Lung (tissue), 12 donors: Measurements from ENCODE around the gene ADGRA1. TPM values are rescaled to one million over a fixed set of nuclear protein-coding genes. Genes with fewer than 3 reads are reported as not detected.

ENCODE experiments used
- ATAC-seq: fragments of 200-7000 bp; cut with Tn5 transposase; one replicate; pipeline ENCODE4 v1.9.1; 2020; ENCODE audit warnings: moderate number of reproducible peaks; ENCODE audit not compliant: insufficient read depth, low FRiP score
- DNase-seq, 3 donors: peaks; one replicate each; pipeline ENCODE4 v3.0.0-alpha.2; 2013 to 2017
- H3K27ac ChIP-seq, 2 donors: one replicate each; pipeline ENCODE4 v1.5.1; 2013; ENCODE audit warnings: mild to moderate bottlenecking in 2 of 2, moderate library complexity in 2 of 2, control low read depth in 1 of 2, inconsistent platforms in 1 of 2, low read depth in 1 of 2, low read length in 1 of 2
- H3K27me3 ChIP-seq, 3 donors: one replicate each; pipeline ENCODE4 v1.5.1; 2013; ENCODE audit warnings: low read length in 2 of 3; ENCODE audit not compliant: control insufficient read depth in 3 of 3, insufficient read depth in 3 of 3
- H3K36me3 ChIP-seq, 4 donors: one replicate each; pipeline ENCODE4 v1.5.1; 2013; ENCODE audit warnings: low read length in 4 of 4, mild to moderate bottlenecking in 1 of 4, moderate library complexity in 1 of 4; ENCODE audit not compliant: control insufficient read depth in 4 of 4, insufficient read depth in 4 of 4
- H3K4me1 ChIP-seq, 5 donors: one replicate each; pipeline ENCODE4 v1.5.1; 2013; ENCODE audit warnings: low read length in 5 of 5, mild to moderate bottlenecking in 2 of 5, moderate library complexity in 1 of 5; ENCODE audit not compliant: control insufficient read depth in 5 of 5, insufficient read depth in 5 of 5
- H3K4me3 ChIP-seq: one replicate; pipeline ENCODE4 v1.5.1; 2013; ENCODE audit warnings: mild to moderate bottlenecking, control low read depth, moderate library complexity
- H3K9ac ChIP-seq, 2 donors: one replicate each; pipeline ENCODE4 v1.5.1; 2013; ENCODE audit warnings: low read length in 2 of 2, control low read depth in 1 of 2; ENCODE audit not compliant: insufficient read depth in 1 of 2
- H3K9me3 ChIP-seq, 4 donors: one replicate each; pipeline ENCODE4 v1.5.1; 2013; ENCODE audit warnings: low read length in 3 of 4, mild to moderate bottlenecking in 1 of 4, moderate library complexity in 1 of 4; ENCODE audit not compliant: control insufficient read depth in 4 of 4, insufficient read depth in 3 of 4
- CTCF ChIP-seq: IDR thresholded peaks from 2 replicates; pipeline ENCODE4 v1.5.1; 2012; ENCODE audit warnings: mild to moderate bottlenecking; ENCODE audit errors: control extremely low read depth, extremely low read depth
- WGBS, 2 donors: extraction: QIAGEN DNeasy Blood & Tissue Kit; methylation state at CpG; one replicate each; pipeline ENCODE4 v1.1.7; 2013; 5-methylcytosine and 5-hydroxymethylcytosine counted together
- polyA plus RNA-seq, 2 donors: library from polyadenylated mRNA; stranded (reverse); fragments of 200-250 nt; gene quantifications; one replicate each; pipeline ENCODE4 v1.2.1, GENCODE V29; 2013
- total RNA-seq, 2 donors: library from RNA; depleted of rRNA in 1 of 2; stranded (reverse); fragments of >200 nt in 1 of 2; gene quantifications; one replicate each; pipeline ENCODE4 v1.2.1, GENCODE V29; 2014 to 2021
- donor health status: control.
- donor health status: control.
- donor health status: Bipolar disorder and iron deficiency.
- donor health status: healthy.
- donor health status: DM: yes; HTN: yes; CAD: no.

Gene ADGRA1
- total and polyA plus RNA-seq, 4 donors = 0.05 to 1.3 (median 0.20) TPM

- no peak for TF ChIP-seq CTCF
- Histone ChIP-seq H3K4me3 (no peak overlapping the region), H3K9me3 (peaks cover 0 to 10% (median 0%) of the 10 kb centered on the region in 4 donors), H3K9ac (no peak overlapping the region), H3K36me3 (no peaks in the 10 kb centered on the region), H3K27ac (no peak overlapping the region), H3K4me1 (no peaks in the 10 kb centered on the region), H3K27me3 (no peaks in the 10 kb centered on the region)
- DNase-seq (no peak), ATAC-seq (no peak)
- 94 to 97% methylated on average over 12 of the region's 12 CpGs for WGBS, 2 donors
Measured at GRCh38 chr10:133177380-133178157, 89.8 kb downstream of the ADGRA1 start.

GRCh38 chr10:133178357-133179127 is 90.8 kb downstream of the ADGRA1 start:
- peaks cover 0 to 10% (median 0%) of the 10 kb centered on the region in 4 donors for H3K9me3 ChIP-seq
- H3K27ac ChIP-seq = no peak overlapping the region
- no peak for TF ChIP-seq CTCF
- no peaks in the 10 kb centered on the region for H3K36me3 ChIP-seq
- ATAC-seq = no peak
- 93 to 94% methylated on average over 29 of the region's 29 CpGs for WGBS, 2 donors
- no peak overlapping the region for H3K4me3 ChIP-seq
- DNase-seq = no peak
- no peaks in the 10 kb centered on the region for H3K4me1 ChIP-seq
- H3K27me3 ChIP-seq = no peaks in the 10 kb centered on the region
- H3K9ac ChIP-seq = no peak overlapping the region

GRCh38 chr10:133179128-133179520 is 91.4 kb downstream of the ADGRA1 start:
- no peak for DNase-seq
- no peak for ATAC-seq
- no peak overlapping the region for H3K27ac ChIP-seq
- no peak for TF ChIP-seq CTCF
- no peaks in the 10 kb centered on the region for H3K4me1 ChIP-seq
- 85 to 86% methylated on average over 11 of the region's 11 CpGs for WGBS, 2 donors
- H3K4me3 ChIP-seq = no peak overlapping the region
- peaks cover 0 to 13% (median 0%) of the 10 kb centered on the region in 4 donors for H3K9me3 ChIP-seq
- no peak overlapping the region for H3K9ac ChIP-seq
- peaks cover 0 to 4% (median 1%) of the 10 kb centered on the region in 4 donors for H3K36me3 ChIP-seq
- H3K27me3 ChIP-seq = no peaks in the 10 kb centered on the region
